GM19455 (cell line): Measurements from ENCODE around the gene BIRC2.
"Not testable (repeated sequence)": the region's sequence is repeated elsewhere in the genome, so short reads cannot be mapped to it uniquely, and the experiment has no call there.

Experiments
- ATAC-seq: cut with Tn5 transposase; IDR thresholded peaks from one replicate; pipeline ENCODE4 v1.9.1; 2021; ENCODE audit not compliant: unreplicated experiment

Gene BIRC2

DNA sequence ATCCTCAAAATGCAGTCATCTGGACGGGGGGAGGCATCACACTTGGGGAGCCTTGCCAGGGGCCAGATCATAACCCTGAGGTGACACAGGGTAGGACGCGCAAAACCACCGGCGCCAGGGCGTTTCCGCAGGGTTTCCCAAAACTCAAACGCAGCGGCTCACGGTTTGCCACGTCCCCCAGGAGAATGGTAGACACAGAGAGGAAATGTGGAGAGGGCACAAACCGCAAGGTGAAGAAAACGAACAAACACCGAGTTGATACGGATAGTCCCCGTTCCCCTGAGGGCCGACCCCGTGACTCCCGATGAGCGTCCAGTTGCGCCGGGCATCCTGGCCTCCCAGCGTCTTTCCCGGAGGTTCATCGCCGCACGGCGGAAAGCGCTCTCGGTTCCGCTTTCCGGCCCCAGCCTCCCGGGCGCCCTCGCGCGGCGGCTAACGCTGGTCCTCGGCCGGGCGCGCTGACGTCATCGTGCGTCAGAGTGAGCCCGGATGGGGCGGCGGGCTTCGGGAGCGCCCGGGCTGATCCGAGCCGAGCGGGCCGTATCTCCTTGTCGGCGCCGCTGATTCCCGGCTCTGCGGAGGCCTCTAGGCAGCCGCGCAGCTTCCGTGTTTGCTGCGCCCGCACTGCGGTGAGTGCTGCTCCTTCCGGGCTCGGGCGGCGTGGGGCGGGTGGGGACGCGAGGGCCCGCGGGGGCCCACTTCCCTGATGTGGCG lies at the start of gene BIRC2:
Gene BIRC2, plus strand, starts transcription at position 467 of the 714 bp plus-strand sequence. CDS start 2,641 bp downstream, outside the sequence.
- peak; percentile 87 for ATAC-seq

DNA sequence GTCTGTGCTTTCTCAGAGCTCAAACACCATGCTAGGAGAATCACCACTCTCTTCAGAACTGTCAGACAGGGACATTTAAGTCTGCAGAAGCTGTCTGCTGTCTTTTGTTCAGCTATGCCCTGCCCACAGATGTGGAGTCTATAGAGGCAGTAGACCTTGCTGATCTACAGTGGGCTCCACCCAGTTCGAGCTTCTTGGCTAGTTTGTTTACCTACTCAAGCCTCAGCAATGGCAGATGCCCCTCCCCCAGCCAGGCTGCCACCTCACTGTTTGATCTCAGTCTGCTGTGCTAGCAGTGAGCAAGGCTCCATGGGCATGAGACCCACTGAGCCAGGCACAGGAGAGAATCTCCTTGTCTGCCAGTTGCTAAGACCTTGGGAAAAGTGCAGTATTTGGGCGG lies 46.2 kb upstream of the BIRC2 start:
- not testable (repeated sequence) for ATAC-seq

DNA sequence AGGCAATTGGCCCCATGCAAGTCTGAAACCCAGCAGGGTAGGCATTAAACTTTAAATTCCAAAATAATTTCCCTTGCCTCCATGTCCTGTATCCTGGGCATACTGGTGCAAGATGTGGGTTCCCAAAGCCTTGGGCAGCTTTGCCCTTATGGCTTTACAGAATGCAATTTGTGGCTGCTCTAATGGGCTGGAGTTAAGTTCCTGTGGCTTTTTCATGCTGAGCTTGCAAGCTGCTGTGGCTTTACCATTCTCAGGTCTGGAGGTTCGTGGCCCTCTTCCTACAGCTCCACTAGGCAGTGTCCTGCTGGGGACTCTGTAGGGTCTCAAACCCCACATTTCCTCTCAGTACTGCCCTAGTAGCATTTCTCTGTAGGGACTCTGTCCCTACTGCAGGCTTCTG lies 44.8 kb upstream of the BIRC2 start:
- ATAC-seq: no peak

DNA sequence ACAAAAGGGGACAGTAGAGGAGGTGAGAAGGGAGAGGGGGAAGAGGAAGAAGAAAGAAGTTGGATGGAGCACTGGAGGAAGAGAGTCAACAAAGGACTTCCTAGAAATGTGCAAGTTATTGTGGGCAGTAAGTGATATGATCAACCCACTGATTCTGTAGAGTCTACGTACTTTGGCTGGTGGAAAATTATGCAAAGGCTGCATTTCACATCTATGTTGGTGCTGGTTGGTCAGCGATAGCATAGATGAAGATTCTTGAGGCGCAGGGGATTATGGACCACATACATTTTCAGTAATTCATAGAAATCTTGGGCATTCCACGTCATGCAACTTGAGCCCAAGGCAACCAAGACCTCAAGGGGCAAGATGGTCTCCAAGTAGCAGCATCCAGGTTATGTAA lies 42.3 kb upstream of the BIRC2 start:
- no peak for ATAC-seq

DNA sequence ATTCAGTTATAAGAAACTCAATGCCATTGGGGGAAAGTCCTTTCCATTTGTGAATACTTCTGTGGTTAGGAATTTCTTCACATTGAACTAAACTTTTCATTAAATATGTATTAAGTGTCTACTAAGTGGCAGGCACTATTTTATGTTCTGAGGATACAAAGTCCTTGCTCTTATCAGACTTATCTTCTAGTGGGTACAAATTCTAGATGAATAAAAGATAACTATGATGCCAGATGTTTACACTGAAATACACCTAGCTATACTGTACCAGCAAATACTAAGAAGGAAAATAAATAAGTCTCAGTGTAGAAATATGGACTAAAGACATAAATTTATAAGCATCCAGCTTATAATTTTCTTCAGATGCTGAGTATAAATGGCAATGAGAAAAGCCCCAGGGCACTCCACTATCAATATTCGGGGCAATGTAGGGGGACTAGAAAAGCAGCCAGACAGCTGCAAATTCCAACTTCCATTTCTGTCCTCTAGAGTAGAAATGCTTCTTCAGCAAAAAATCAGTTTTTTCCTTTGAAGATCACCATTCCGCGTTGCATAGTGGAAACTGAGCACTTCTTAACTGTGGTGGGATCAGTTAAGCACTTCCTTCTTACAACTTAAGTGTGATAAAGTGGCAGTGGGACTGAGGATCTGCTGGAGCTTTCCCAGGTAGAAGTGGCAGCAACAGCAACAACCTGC lies 41.5 kb upstream of the BIRC2 start:
- ATAC-seq: no peak

DNA sequence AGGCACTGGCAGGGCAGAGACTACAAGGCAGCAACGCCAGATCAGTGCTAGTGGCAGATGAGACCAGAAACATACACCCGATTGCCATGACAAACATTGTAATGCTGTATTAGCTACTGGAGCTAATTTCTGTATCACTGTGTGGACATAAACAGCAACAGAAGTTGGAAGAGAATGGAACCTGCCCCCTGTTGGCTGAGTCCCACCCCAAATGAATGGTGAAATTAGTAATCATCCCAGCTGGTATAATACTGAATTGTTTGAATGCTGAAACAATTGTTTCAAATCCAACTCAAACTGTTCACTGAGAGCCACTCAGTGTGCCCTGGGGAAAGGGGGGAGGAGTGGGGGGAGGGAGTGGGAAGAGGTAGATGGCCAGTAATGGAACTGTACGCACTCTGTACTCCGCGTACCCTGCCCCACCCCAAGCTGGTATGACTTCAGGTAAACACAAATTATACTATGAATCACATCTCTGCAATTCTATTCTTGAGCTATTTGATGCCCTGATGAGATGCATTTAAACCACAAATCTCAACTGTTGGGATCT lies 40.9 kb upstream of the BIRC2 start:
- ATAC-seq: no peak

DNA sequence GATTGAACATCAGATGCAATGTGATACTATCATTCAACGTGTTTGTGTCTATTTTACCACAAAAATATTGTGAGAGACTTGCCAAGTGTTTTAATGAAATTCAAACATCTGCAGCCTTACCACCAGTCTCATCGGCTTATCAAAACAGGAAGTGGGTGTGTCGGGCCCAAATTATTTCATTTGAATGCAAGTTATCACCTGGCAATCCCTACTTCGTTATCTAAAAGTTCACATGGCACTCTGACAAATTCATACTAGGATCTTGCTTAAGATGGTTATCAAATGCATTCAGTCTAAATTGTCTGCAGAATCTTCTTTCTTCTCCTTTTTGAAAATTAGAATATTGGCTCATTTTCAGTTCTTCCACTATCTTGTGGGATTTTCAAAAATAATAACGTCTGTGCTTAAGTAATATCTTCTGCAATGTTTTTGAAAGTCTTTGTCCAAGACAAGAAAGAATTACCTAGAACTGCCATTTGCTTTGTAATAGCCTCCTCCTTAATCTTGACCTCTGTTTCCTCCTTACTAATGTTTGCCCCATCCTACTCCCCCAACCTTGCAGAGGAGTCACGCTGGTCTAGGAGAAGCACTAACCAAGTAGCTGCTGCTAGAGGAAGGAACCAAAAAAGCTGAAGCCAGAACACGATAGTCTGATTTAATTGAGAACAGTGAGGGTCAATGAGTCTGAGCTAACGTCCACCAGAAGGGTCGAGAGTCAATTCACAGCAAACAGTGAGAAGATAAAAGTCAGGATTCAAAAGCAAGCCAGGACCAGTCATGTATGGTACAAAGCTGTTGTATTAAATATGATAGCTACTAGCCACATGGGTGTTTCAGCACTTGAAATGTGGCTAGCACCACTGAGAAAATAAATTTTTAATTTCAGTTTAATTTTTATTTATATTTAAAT lies 39.9 kb upstream of the BIRC2 start:
- no peak for ATAC-seq

DNA sequence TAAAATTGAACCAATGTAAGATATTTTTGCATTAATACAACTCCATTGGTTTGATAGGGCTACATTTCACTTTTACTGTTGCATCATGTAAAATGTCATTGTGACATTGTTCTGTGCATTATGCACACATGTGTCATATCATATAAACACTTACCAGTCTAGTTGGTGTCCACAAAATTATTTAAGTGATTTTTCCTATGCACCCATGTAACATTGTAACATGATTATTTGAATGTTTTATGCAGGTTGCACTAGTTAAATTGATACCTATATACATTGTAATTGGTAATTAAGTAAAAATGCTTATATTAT lies 39.3 kb upstream of the BIRC2 start:
- ATAC-seq: no peak

DNA sequence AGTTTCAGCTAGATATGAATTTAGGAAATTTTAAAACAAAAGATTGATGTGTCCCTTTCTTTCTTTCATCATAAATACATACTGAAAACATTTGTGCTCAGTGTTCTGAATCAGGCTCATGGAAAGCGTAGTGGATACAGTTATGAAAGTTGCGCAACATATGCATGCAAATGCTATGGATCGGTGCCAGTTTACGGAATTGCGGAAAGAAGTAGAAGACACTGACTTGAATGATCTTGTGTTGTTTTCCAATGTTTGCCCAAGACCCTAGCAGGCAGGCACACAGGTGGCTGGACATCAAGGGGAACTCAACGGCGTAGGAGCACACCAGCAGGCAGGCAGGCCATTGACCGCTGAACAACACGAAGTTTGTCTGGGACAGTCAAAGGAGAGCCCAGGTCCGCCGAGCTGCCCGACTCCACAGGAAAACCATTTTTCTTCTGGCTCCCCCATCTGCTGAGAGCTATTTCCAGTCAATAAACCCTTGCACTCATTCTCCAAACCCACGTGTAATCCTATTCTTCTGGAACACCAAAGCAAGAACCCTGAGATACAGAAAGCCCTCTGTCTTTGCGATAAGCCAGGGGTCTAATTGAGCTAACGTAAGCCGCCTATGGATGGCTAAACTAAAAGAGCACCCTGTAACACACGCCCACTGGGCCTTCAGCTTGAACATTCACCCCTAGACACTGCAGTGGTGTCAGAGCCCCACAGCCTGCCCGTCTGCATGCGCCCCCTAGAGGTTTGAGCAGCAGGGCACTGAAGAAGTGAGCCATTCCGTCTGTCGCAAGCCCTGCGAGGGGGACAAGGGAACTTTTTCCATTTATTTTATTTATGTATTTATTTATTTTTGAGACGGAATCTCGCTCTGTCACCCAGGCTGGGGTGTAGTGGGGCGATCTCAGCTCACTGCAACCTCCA lies 37.1 kb upstream of the BIRC2 start:
- no peak for ATAC-seq

DNA sequence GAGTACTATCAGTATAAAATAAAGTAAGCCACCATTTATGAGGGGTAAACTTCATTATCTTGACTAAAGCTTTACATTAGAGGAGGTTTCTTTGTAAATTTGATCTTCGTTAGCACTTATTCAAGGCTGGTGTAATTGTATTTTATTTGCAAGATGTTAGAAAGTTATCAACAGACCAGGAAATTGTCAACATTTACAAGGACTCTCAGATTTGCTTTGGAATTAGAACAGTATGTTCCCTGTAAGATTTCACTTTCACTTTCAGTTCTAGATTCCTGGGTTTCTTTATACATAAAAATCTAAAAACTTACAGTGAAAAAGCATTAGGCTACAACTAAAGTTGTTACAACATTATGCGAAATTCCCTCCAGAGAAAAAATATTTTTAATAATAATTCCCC lies 34.3 kb upstream of the BIRC2 start:
- no peak for ATAC-seq

DNA sequence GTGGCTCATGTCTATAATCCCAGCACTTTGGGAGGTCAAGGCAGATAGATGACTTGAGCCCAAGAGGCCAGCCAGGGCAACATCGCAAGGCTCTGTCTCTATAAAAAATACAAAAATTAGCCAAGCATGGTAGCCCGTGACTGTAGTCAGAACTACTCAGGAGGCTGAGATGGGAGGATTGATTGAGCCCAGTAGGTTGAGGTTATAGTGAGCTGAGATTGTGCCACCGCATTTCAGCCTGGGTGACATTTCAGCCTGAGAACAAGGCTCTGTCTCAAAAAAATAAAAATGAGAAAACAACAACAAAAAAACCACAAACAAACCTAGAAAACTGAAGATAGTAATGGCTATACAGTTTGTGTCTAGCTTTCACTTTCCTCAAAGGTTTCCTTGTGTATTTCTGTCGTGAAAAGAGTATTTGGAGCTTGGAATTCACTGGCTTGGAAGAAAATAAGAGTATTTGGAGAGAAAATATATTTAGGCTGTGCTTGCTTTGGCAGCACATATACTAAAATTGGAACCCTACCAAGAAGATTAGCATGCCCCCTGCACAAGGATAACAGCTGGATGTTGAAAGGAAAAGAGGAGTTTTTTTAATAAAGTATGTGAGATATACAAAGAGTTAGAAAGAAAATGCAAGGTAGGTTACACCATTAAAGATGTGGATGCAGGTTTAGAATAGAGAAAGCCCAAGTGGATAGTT lies 33.6 kb upstream of the BIRC2 start:
- ATAC-seq: no peak

DNA sequence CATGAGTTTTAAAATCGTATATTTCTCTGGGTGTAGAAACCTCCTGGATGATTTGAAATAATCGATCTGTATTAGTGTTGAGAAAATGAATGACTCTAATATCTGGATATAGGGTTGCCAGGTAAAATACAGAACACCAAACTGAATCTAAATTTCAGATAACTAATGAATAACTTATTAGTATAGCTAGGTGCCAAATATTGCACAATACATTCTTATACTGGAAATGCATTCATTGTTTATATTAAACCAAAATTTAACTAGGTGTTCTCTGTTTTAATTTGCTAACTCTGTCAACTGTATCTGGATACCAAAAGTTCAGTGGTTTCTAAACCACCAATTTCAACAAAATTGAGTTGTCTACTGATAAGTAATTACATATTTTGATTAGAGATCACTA lies 32.2 kb upstream of the BIRC2 start:
- ATAC-seq: no peak

DNA sequence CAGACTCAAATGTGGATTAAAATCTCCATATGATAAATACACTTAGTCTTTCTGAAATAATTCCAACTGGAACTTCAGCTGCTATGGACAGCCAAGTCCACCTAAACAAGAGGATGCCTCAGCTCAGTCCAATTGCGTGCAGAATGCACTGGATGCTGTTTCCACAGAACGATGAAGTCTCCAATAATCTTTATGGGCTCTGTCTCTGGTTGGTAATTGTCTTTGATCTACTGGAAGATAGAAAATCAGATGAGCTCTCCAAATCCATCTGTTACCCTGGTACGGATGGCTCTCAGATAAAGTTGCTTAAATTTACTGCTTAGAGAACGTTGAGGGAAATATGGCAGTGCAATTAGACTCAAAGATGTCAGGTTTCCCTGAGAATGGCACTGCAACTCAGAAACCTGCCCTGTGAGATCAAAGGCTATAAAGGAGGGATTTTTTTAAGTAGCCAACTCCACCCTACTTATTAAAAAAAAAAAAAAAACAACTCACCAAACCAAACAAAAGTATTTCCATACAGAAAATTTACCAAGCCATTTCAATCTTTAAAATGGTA lies 30.6 kb upstream of the BIRC2 start:
- ATAC-seq: no peak

DNA sequence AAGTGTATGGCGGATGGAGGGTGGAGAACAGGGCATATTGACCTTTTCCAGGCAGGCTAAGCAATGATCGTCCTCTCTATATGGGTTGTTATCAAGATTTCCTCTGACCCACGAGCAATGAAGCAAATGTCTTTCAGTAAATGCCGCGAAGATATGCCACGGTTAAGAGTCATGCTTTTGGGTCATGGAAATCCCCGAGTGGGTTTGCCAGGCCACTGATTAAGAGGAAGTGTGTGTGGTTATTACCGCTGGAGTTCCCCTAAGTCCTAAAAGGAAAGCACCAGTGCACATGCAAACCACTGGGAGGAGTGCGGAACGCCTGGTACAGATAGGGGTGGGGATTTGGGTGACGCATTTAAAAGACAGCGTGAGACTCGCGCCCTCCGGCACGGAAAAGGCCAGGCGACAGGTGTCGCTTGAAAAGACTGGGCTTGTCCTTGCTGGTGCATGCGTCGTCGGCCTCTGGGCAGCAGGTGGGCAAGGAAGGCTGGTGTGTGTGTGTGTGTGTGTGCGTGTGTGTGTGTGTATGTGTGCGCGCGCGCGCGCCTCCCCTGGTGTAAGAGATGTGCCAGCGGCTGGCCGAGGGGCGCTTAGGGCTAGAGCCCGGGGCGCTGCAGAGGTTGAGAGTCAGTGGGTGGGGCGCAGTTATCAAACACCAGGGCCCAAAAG lies 29.8 kb upstream of the BIRC2 start, which contains the start of gene BIRC3:
Gene BIRC3, plus strand, starts transcription at position 386 of the 669 bp plus-strand sequence. CDS start 7,026 bp downstream, outside the sequence.
- ATAC-seq: peak; percentile 79

DNA sequence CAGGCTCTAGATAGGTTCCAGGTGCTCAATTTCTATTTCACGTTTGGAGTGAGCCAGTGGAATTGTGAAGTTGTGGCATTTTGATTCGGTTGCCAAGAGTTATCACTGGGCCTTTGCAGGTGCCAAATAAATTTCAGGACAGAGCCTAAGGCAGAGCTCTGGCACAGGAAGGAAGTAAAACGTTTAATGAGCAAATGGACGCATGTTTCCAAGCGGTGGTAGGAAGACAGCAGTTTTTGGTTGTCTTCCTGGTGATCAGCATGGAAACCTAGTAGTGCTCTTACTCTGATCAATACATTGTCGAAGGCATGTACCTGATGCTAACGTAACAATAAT lies 29.3 kb upstream of the BIRC2 start:
- peak; percentile 3 for ATAC-seq

DNA sequence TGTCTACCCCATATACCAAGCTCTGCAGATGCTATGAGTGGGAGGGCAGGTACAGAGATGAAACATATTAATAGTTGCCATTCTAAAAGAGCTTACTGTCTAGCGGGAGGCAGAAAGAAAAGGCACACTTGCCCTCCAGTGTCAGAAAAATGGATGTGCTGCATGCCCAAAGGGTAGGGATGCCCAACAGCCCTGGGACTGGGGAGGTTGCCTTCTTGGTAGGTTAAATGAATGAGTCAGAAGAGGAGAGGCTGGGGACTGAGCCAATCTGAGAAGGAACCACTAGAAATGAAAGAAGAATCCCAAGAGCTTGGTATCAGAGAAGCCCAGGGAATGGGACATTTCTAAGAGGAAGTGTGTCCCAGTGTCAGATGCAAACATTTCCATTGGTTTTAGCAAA lies 28.5 kb upstream of the BIRC2 start:
- peak; percentile 13 for ATAC-seq

DNA sequence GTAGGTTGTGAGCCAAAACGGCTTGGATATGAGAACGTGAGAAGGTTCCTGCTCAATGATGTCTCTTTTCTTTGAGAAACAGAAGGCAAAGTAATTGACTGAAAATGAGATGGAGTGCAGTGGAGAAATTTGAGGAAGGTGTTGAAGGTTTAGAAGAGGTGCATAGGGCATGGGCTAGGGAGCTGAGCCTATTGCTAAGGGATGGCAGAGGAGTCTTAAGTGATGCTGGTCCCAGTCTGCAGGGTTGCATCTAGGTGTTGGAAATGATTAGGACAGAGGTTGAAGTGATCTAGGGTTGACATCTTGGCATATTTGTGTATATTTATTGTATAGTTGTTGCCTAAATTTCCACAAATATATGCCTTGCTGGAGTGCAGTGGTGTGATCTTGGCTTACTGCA lies 27.5 kb upstream of the BIRC2 start:
- ATAC-seq: no peak

DNA sequence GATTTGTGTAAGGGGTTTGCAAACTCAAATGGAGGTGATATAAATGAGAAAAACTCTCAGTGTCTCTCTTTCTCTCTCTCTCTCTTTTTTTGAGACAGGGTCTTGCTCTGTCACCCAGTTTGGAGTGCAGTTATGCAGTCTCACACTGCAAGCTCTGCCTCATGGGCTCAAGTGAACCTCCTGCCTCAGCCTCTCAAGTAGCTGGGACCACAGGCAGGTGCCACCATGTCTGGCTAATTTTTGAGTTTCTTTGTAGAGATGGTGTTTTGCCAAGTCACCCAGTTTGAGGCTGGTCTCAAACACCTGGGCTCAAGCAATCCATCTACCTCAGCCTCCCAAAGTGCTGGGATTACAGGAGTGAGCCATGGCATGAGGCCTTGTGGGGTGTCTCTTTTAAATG lies 26.8 kb upstream of the BIRC2 start:
- no peak for ATAC-seq

DNA sequence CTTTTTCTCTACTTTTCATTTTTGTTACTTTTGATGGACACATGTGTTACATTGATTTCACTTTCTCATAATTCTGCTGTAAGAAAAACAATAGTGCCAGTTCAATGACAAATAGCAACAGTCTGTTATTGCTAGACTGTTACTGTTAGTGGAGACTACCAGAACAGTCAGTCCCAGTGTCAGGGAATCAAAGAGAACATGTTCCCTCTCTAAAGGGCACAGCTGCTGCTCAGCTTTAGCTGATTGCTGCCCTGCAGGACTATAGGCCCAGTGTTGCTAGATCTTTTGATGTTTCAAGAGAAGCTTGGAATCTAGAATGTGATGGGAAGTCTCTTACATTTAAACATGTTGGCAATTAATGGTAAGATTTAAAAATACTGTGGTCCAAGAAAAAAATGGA lies 26.3 kb upstream of the BIRC2 start:
- no peak for ATAC-seq
